ENCODE data around the gene UBAC1.
A peak's percentile ranks its signal among the peaks of the same experiment; 100 is the strongest.
"Not testable (repeated sequence)": the region's sequence is repeated elsewhere in the genome, so short reads cannot be mapped to it uniquely, and the experiment has no call there.

The UBAC1 gene

DNA sequence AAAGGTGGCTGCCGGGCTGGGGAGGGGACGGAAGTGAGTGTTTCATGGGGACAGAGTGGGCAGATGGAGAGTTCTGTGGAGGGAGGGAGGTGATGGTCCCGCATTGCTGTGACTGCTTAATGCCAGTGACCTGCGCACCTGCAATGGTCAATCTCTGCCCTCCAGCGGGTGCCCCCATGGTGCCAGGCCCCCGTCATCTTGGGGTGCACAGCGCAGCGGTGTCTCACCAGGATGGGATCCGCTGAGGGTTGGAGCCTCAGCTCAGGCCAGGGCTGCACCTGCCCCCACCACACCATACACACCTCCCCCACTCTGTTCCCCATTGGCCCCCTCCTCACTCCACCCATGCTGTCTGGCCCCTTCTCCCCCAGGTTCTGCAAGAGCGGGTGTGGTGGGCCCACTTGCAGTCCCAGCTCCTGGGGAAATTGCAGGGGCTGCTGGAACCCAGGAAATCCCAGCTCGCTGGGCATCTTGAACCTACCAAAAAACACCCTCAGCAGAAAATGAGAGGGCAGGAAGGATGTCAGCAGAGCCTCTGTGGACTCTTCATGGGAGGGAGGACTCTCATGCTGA, 41.8 kb downstream of the UBAC1 start:
- H3K4me3 ChIP-seq (replicated peaks; ENCODE audit: low read depth, low read length), result no peak overlapping the region
- TF ChIP-seq, protein P1, sequence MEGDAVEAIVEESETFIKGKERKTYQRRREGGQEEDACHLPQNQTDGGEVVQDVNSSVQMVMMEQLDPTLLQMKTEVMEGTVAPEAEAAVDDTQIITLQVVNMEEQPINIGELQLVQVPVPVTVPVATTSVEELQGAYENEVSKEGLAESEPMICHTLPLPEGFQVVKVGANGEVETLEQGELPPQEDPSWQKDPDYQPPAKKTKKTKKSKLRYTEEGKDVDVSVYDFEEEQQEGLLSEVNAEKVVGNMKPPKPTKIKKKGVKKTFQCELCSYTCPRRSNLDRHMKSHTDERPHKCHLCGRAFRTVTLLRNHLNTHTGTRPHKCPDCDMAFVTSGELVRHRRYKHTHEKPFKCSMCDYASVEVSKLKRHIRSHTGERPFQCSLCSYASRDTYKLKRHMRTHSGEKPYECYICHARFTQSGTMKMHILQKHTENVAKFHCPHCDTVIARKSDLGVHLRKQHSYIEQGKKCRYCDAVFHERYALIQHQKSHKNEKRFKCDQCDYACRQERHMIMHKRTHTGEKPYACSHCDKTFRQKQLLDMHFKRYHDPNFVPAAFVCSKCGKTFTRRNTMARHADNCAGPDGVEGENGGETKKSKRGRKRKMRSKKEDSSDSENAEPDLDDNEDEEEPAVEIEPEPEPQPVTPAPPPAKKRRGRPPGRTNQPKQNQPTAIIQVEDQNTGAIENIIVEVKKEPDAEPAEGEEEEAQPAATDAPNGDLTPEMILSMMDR (IDR thresholded peaks at IDR 0.05; ENCODE audit: low read depth, low read length, missing control alignments), result no peak
- no peak for DNase-seq (ENCODE audit: extremely low read depth, low read depth)

DNA sequence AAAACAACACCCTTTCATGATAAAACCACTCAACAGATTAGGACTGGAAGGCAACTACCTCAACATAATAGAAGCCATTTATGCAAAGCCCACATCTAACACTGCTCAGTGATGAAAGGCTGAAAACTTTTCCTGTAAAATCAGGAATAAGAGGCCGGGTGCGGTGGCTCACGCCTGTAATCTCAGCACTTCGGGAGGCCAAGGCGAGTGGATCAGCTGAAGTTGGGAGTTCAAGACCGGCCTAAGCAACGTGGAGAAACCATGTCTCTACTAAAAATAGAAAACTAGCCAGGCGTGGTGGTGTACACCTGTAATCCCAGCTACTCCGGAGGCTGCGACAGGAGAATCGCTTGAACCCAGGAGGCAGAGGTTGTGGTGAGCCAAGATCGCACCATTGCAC, 44.9 kb downstream of the UBAC1 start:
- not testable (repeated sequence) for DNase-seq (ENCODE audit: extremely low read depth, low read depth); H3K4me3 ChIP-seq (replicated peaks; ENCODE audit: low read depth, low read length)

DNA sequence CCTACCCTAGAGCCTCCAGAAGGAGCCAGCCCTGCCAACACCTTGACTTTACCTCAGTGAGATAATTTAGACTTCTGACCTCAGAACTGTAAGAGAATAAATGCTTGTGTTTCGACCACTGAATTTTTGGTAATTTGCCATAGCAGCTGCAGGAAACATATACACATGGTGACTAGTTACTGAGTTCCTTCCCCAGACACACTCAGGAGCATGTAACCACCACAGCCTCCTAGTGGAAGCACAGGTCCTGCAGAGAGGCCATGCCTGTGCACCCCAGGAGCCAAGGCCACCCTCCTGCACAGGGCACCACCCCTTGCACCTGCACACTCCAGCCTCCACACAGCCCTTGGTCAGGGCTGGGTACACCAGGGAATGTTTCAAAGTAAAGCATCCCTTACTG, 46.3 kb downstream of the UBAC1 start:
- H3K4me3 ChIP-seq (replicated peaks; ENCODE audit: low read depth, low read length), result no peak overlapping the region
- TF ChIP-seq, protein P1 (IDR thresholded peaks at IDR 0.05; ENCODE audit: low read depth, low read length, missing control alignments), result no peak
- DNase-seq (ENCODE audit: extremely low read depth, low read depth), result no peak

DNA sequence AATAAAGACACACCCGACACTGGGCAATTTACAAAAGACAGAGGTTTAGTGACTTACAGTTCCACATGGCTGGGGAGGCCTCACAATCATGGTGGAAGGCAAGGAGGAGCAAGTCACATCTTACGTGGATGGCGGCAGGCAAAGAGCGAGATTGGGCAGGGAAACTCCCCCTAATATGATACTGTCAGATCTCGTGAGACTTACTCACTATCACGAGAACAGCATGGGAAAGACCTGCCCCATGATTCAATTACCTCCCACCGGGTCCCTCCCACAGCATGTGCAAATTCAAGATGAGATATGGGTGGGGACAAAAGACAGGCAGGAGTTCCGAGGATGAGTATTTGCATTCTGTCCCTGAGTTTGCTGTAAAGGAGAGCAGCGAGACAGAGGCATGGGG, 49.9 kb downstream of the UBAC1 start:
- not testable (repeated sequence) for H3K4me3 ChIP-seq (replicated peaks; ENCODE audit: low read depth, low read length); DNase-seq (ENCODE audit: extremely low read depth, low read depth)

DNA sequence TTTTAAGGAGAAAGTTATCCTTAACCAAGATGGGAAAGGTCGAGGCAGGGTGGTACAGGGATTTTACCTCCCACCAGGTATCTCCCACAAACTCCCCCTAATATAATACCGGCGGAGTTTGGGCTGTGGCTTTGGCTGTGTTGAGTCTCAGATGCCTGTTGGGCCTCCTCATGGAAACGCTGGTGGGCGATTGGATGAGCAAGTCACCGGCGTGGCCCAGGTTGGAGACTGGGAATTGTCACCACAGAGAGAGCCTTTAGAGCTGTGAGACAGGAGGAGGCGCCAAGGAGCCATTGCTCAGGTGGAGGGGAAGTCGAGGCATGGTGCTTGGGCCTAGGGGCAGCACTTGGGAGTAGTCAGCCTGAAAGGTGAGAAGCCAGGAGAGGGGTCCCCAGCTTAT, 50.4 kb downstream of the UBAC1 start:
- TF ChIP-seq, protein P1 (IDR thresholded peaks at IDR 0.05; ENCODE audit: low read depth, low read length, missing control alignments), result no peak
- DNase-seq (ENCODE audit: extremely low read depth, low read depth), result no peak
- no peak overlapping the region for H3K4me3 ChIP-seq (replicated peaks; ENCODE audit: low read depth, low read length)

DNA sequence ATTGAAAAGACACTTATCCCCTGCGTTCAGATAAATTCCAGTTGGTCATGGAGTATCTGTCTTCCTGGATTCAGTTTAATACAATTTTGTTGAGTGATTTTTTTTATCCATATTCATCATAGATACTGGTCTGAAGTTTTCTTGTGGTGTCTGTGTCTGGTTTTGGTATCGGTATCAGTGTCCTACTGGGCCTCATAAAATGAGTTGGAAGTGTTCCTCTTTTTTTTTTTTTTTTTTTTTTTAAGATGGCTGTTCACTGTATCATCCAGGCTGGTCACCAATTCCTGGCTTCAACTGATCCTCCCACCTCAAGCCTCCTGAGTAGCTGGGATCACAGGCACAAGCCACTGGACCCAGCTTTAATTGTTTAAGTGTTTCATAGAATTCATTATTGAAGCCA, 51.0 kb downstream of the UBAC1 start:
- no peak for DNase-seq (ENCODE audit: extremely low read depth, low read depth)
- TF ChIP-seq, protein P1 (IDR thresholded peaks at IDR 0.05; ENCODE audit: low read depth, low read length, missing control alignments), result no peak
- no peak overlapping the region for H3K4me3 ChIP-seq (replicated peaks; ENCODE audit: low read depth, low read length)

DNA sequence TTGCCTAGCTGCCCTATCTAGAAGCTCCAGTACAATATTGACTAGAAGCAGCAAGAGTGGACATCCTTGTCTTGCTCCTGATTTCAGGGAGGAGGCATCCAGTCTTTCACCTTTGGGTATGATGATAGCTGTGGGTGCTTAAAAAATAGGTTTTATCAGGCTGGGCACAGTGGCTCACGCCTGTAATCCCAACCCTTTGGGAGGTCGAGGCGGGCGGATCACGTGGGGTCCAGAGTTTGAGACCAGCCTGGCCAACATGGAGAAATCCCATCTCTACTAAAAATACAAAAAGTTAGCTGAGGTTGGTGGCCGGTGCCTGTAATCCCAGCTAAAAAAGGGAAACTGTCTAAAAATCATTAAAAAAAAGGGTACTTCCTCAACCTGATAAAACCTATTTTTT, 51.8 kb downstream of the UBAC1 start:
- DNase-seq (ENCODE audit: extremely low read depth, low read depth), result no peak
- no peak overlapping the region for H3K4me3 ChIP-seq (replicated peaks; ENCODE audit: low read depth, low read length)
- TF ChIP-seq, protein P1 (IDR thresholded peaks at IDR 0.05; ENCODE audit: low read depth, low read length, missing control alignments), result no peak

DNA sequence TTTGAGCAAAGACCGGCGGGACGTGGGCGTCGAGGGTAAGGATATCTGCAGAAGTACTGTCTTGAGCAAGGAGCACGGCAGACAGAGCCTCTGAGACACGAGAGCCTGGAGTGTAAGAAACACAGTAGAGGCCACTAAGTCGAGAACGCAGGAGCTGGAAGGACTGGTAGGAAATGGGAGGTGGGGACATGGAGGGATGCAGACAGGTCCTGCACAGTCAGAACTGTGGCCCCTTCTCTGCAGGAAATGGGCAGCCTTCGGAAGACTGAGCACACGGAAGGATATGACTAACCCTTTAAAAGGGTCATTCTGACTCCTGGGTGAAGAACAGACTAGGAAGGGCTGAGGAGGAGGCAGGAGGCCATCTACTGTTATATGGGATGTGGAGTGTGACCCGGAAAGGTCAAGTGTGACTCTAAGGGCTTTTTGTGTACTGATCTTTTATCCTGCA, 52.4 kb downstream of the UBAC1 start:
- TF ChIP-seq, protein P1 (IDR thresholded peaks at IDR 0.05; ENCODE audit: low read depth, low read length, missing control alignments), result no peak
- H3K4me3 ChIP-seq (replicated peaks; ENCODE audit: low read depth, low read length), result peak overlapping the region; percentile 65
- DNase-seq (ENCODE audit: extremely low read depth, low read depth), result no peak

All from HFF-Myc (cell line).